OCI-LY7 (cell line): ENCODE measurements around the gene LMNTD2. TPM values are rescaled to one million over a fixed set of nuclear protein-coding genes. Genes with fewer than 3 reads are reported as not detected.
"Not testable (repeated sequence)": the region's sequence is repeated elsewhere in the genome, so short reads cannot be mapped to it uniquely, and the experiment has no call there.

Experiments used
- BruUV-seq: library from RNA; stranded (reverse); fragments of 400-500 nt; replicated peaks from 2 replicates; lab custom pipeline; 2021; lab: Mats Ljungman, UMichigan
- CTCF ChIA-PET: fragments of 300-600 bp; sonication (Branson Sonifier 250); formaldehyde crosslinking; loops from one replicate; lab custom pipeline; 2022; ENCODE audit warnings: antibody characterized with exemption; ENCODE audit not compliant: unreplicated experiment; lab: Charles Lee
- POLR2A ChIA-PET: fragments of 300-600 bp; sonication (Branson Sonifier 250); formaldehyde crosslinking; loops from one replicate; lab custom pipeline; 2022; ENCODE audit warnings: antibody characterized with exemption; lab: Charles Lee
- DNase-seq: peaks from one replicate; pipeline ENCODE4 v3.0.0-alpha.2; 2015; ENCODE audit warnings: low spot score
- H2AFZ ChIP-seq: fragments of 200-600 bp; sonication (generic), shearing (Covaris generic); 2 replicates; pipeline ENCODE4 v1.6.1; 2014; ENCODE audit warnings: mild to moderate bottlenecking, antibody characterized with exemption, low read length, moderate library complexity
- H3K27ac ChIP-seq: fragments of 200-600 bp; sonication (generic); 2 replicates; pipeline ENCODE4 v1.5.1; 2014; ENCODE audit warnings: mixed run types, low read depth, mild to moderate bottlenecking, moderate library complexity, low read length, inconsistent platforms; ENCODE audit not compliant: poor library complexity, severe bottlenecking
- H3K36me3 ChIP-seq: fragments of 200-600 bp; sonication (generic); 2 replicates; pipeline ENCODE4 v1.6.1; 2014; ENCODE audit warnings: mild to moderate bottlenecking, antibody characterized with exemption, low read length, moderate library complexity, mixed read lengths; ENCODE audit not compliant: insufficient read depth
- H3K4me1 ChIP-seq: fragments of 200-600 bp; sonication (generic); 2 replicates; pipeline ENCODE4 v1.5.1; 2014; ENCODE audit warnings: mild to moderate bottlenecking, low read length; ENCODE audit not compliant: insufficient read depth, poor library complexity, severe bottlenecking
- H3K4me2 ChIP-seq: fragments of 200-600 bp; sonication (generic); 2 replicates; pipeline ENCODE4 v1.6.1; 2014; ENCODE audit warnings: mild to moderate bottlenecking, low read length
- H3K4me3 ChIP-seq: fragments of 200-600 bp; sonication (generic); 2 replicates; pipeline ENCODE4 v1.5.1; 2014; ENCODE audit warnings: mild to moderate bottlenecking, low read depth, low read length; ENCODE audit not compliant: poor library complexity, severe bottlenecking
- H3K79me2 ChIP-seq: fragments of 200-600 bp; sonication (generic); 2 replicates; pipeline ENCODE4 v1.6.1; 2016; ENCODE audit warnings: low read depth, mild to moderate bottlenecking, low read length, moderate library complexity, mixed read lengths; ENCODE audit not compliant: insufficient read depth
- H3K9me2 ChIP-seq: fragments of 200-600 bp; sonication (generic); 2 replicates; pipeline ENCODE4 v1.6.1; 2016; ENCODE audit warnings: mild to moderate bottlenecking, low read length, mixed read lengths; ENCODE audit not compliant: insufficient read depth
- H3K9me3 ChIP-seq: fragments of 200-600 bp; sonication (generic); 2 replicates; pipeline ENCODE4 v1.6.1; 2014; ENCODE audit warnings: mild to moderate bottlenecking, mixed run types, low read length, mixed read lengths
- H4K20me1 ChIP-seq: fragments of 200-600 bp; sonication (generic); 2 replicates; pipeline ENCODE4 v1.6.1; 2014; ENCODE audit warnings: mild to moderate bottlenecking, antibody characterized with exemption, low read length, moderate library complexity, mixed read lengths; ENCODE audit not compliant: insufficient read depth
- EZH2phosphoT487 ChIP-seq: fragments of 200-600 bp; sonication (generic); IDR thresholded peaks from 2 replicates; pipeline ENCODE4 v1.6.1; 2018; ENCODE audit warnings: low read depth, borderline replicate concordance, mild to moderate bottlenecking, mixed run types, antibody characterized with exemption, low read length, moderate library complexity, mixed read lengths
- intact Hi-C: fragments of 100-400 bp; cut with micrococcal nuclease; formaldehyde crosslinking; loops from one replicate; pipeline ENCODE4 v1.10.0; 2022; ENCODE audit not compliant: unreplicated experiment
- total RNA-seq, 2 experiments: library from RNA; depleted of rRNA in 1 of 2; stranded (reverse); fragments of >200 nt in 1 of 2; shearing (Covaris generic) in 1 of 2; gene quantifications; 2 replicates each; pipeline ENCODE4 v1.2.3, GENCODE V29; 2014 to 2022
- TF ChIP-seq, protein P1 (sequence below): fragments of 200-600 bp; sonication (generic); conservative IDR thresholded peaks from 2 replicates; pipeline ENCODE4 v1.5.1; 2014; ENCODE audit warnings: mild to moderate bottlenecking, antibody characterized with exemption, low read length, moderate library complexity, mixed read lengths

The LMNTD2 gene
- total RNA-seq, 2 experiments from 2014 or later: 4.7 to 17.7 TPM

GRCh38 chr11:575313-575995, 14.9 kb upstream of the LMNTD2 start:
- H3K79me2 ChIP-seq: peaks cover 37% of the 10 kb centered on the region
- CTCF ChIA-PET: no interaction called here

DNA sequence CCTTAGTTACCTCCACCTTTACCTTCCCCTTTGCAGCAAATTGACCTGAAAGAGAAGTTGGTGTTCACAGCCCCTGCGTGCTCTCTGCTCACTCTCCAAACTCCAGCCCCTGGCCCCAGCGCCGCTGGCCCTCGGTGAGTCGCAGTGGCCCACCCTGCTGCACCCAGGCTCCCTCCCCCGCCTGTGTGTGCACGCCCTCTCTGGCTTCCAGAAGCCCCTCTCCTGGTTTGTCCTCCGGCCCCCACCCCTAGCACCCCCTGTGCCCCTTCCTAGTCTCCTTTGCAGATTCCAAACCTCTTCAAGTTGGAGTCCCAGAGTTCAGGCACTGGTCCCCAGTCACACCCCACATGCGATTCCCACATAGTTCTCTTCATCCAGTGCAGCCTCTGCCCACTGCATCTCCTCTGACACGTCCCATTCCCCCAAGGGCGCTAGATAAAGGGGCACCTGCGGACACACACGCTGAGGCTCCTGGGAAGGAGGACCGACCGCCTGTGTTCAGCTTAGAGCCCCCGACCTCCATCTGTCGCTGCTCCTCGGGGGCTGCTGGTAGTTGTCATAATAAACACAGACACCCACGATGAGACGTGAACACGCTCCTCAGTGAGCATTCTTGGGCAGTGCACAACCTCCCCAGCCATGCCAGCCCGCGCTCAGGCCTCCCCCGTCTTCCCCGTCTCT, 14.2 kb upstream of the LMNTD2 start:
- H4K20me1 ChIP-seq: peaks cover 26% of the 10 kb centered on the region
- peak overlapping the region; percentile 27 for H2AFZ ChIP-seq
- DNase-seq: no peak
- CTCF ChIA-PET: no interaction called here
- H3K27ac ChIP-seq: no peak overlapping the region
- no TSS peak for BruUV-seq
- intact Hi-C loops: loop anchor here (5.0 kb wide), 2 partner anchors 43 to 233 kb away; partner anchors contain the start of genes IRF7, PIDD1 and RPLP2
- H3K4me1 ChIP-seq: peaks cover 38% of the 10 kb centered on the region
- no peaks in the 10 kb centered on the region for H3K9me3 ChIP-seq
- peaks cover 14% of the 10 kb centered on the region; the same call in 1 of the 2 replicates for H3K36me3 ChIP-seq
- POLR2A ChIA-PET: interaction anchor here (1.4 kb wide), 1 partner anchor 13 kb away, joined by 3 read pairs; no protein-coding TSS in a partner anchor
- no peak for TF ChIP-seq EZH2phosphoT487
- TF ChIP-seq, protein P1, sequence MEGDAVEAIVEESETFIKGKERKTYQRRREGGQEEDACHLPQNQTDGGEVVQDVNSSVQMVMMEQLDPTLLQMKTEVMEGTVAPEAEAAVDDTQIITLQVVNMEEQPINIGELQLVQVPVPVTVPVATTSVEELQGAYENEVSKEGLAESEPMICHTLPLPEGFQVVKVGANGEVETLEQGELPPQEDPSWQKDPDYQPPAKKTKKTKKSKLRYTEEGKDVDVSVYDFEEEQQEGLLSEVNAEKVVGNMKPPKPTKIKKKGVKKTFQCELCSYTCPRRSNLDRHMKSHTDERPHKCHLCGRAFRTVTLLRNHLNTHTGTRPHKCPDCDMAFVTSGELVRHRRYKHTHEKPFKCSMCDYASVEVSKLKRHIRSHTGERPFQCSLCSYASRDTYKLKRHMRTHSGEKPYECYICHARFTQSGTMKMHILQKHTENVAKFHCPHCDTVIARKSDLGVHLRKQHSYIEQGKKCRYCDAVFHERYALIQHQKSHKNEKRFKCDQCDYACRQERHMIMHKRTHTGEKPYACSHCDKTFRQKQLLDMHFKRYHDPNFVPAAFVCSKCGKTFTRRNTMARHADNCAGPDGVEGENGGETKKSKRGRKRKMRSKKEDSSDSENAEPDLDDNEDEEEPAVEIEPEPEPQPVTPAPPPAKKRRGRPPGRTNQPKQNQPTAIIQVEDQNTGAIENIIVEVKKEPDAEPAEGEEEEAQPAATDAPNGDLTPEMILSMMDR: no peak
- peak overlapping the region; percentile 74 for H3K4me2 ChIP-seq
- no peaks in the 10 kb centered on the region for H3K9me2 ChIP-seq
- peak overlapping the region; percentile 67 for H3K4me3 ChIP-seq
- peaks cover 30% of the 10 kb centered on the region for H3K79me2 ChIP-seq

More at GRCh38 chr11:575313-575995, 14.9 kb upstream of the LMNTD2 start:
- Histone ChIP-seq H3K4me1 (peaks cover 38% of the 10 kb centered on the region), H3K9me2 (no peaks in the 10 kb centered on the region), H3K4me2 (peak overlapping the region; percentile 74), H3K27ac (no peak overlapping the region), H3K9me3 (no peaks in the 10 kb centered on the region), H4K20me1 (peaks cover 29% of the 10 kb centered on the region), H3K4me3 (peak overlapping the region; percentile 67), H2AFZ (peak overlapping the region; percentile 27), H3K36me3 (peaks cover 18% of the 10 kb centered on the region; the same call in 1 of the 2 replicates)
- POLR2A ChIA-PET: interaction anchor here (0.6 to 1.4 kb wide), 6 partner anchors 14 to 222 kb away, joined by 3 to 5 read pairs (median 3); no protein-coding TSS in a partner anchor
- TF ChIP-seq, protein P1: no peak
- TF ChIP-seq EZH2phosphoT487: no peak
- no TSS peak for BruUV-seq
- intact Hi-C loops: loop anchor here (5.0 kb wide), 2 partner anchors 42 to 232 kb away; partner anchors contain the start of genes IRF7, PIDD1 and RPLP2
- DNase-seq: peak; percentile 78

- H3K9me3 ChIP-seq, H3K9me2 ChIP-seq, CTCF ChIA-PET, BruUV-seq, H3K36me3 ChIP-seq, POLR2A ChIA-PET, DNase-seq, H3K27ac ChIP-seq, intact Hi-C loops, H2AFZ ChIP-seq, H3K4me3 ChIP-seq: not testable (repeated sequence)
- peak overlapping the region; percentile 74; the same call in 1 of the 2 replicates for H3K4me2 ChIP-seq
- peaks cover 24% of the 10 kb centered on the region for H3K79me2 ChIP-seq
- peaks cover 20% of the 10 kb centered on the region for H4K20me1 ChIP-seq
- peaks cover 36% of the 10 kb centered on the region for H3K4me1 ChIP-seq
Measured at GRCh38 chr11:574031-574570, 13.6 kb upstream of the LMNTD2 start.
